Common myeloid progenitor, CD34-positive (primary cell): Measurements from ENCODE around the gene RPP21.

Experiments
- CTCF ChIA-PET: fragments of 350-600 bp; sonication (Branson Sonifier 250); formaldehyde crosslinking; loops from one replicate; lab custom pipeline; 2021; ENCODE audit warnings: antibody characterized with exemption; lab: Charles Lee
- POLR2A ChIA-PET: fragments of 350-600 bp; sonication (Branson Sonifier 250); formaldehyde crosslinking; loops from one replicate; lab custom pipeline; 2021; ENCODE audit warnings: antibody characterized with exemption; lab: Charles Lee
- DNase-seq, 3 donors: peaks; one replicate each; pipeline versions ENCODE4 v3.0.0 to v3.0.0-alpha.2; 2013
- H3K27ac ChIP-seq, 2 experiments: 1 replicate in 1 of 2; 2 replicates in 1 of 2; pipeline ENCODE4 v1.7.0; 2013; ENCODE audit warnings: inconsistent platforms in 2 of 2, low read length in 2 of 2, mild to moderate bottlenecking in 2 of 2, low read depth in 1 of 2, moderate library complexity in 1 of 2; ENCODE audit not compliant: severe bottlenecking in 2 of 2, insufficient read depth in 1 of 2, poor library complexity in 1 of 2
- H3K27me3 ChIP-seq, 5 experiments: replicated peaks in 2 of 5; 1 replicate in 3 of 5; 2 replicates in 2 of 5; pipeline versions ENCODE4 v1.6.1 to v1.7.0; 2013; ENCODE audit warnings: low read length in 4 of 5, mild to moderate bottlenecking in 2 of 5, moderate library complexity in 2 of 5, inconsistent platforms in 1 of 5; ENCODE audit not compliant: insufficient read depth in 5 of 5, control insufficient read depth in 4 of 5
- H3K36me3 ChIP-seq, 4 experiments: 1 replicate in 2 of 4; 2 replicates in 2 of 4; pipeline versions ENCODE4 v1.6.1 to v1.7.0; 2013; ENCODE audit warnings: low read length in 3 of 4, control low read depth in 1 of 4, mild to moderate bottlenecking in 1 of 4; ENCODE audit not compliant: control insufficient read depth in 4 of 4, insufficient read depth in 4 of 4
- H3K4me1 ChIP-seq, 4 experiments: 1 replicate in 3 of 4; 2 replicates in 1 of 4; pipeline versions ENCODE4 v1.6.1 to v1.7.1; 2013; ENCODE audit warnings: low read length in 3 of 4, mild to moderate bottlenecking in 3 of 4, control low read depth in 1 of 4, inconsistent platforms in 1 of 4, moderate library complexity in 1 of 4; ENCODE audit not compliant: control insufficient read depth in 4 of 4, insufficient read depth in 4 of 4; ENCODE audit errors: control extremely low read depth in 1 of 4
- H3K4me3 ChIP-seq, 7 experiments: 1 replicate in 4 of 7; 2 replicates in 3 of 7; pipeline versions ENCODE4 v1.5.1 to v1.7.0; 2013; ENCODE audit warnings: mild to moderate bottlenecking in 7 of 7, low read length in 6 of 7, moderate library complexity in 6 of 7, inconsistent platforms in 2 of 7, low read depth in 2 of 7, control low read depth in 1 of 7; ENCODE audit not compliant: insufficient read depth in 4 of 7, control insufficient read depth in 1 of 7; ENCODE audit errors: extremely low read depth in 1 of 7
- H3K9me3 ChIP-seq, 5 experiments: 1 replicate in 4 of 5; 2 replicates in 1 of 5; pipeline versions ENCODE4 v1.6.1 to v1.7.1; 2013; ENCODE audit warnings: low read length in 4 of 5, mild to moderate bottlenecking in 2 of 5, inconsistent platforms in 1 of 5, low read depth in 1 of 5, moderate library complexity in 1 of 5; ENCODE audit not compliant: control insufficient read depth in 4 of 5, insufficient read depth in 2 of 5; ENCODE audit errors: control extremely low read depth in 1 of 5
- WGBS: methylation state at CpG from one replicate; pipeline ENCODE4 v1.1.5; 2013; ENCODE audit not compliant: insufficient coverage; 5-methylcytosine and 5-hydroxymethylcytosine counted together

The RPP21 gene

DNA sequence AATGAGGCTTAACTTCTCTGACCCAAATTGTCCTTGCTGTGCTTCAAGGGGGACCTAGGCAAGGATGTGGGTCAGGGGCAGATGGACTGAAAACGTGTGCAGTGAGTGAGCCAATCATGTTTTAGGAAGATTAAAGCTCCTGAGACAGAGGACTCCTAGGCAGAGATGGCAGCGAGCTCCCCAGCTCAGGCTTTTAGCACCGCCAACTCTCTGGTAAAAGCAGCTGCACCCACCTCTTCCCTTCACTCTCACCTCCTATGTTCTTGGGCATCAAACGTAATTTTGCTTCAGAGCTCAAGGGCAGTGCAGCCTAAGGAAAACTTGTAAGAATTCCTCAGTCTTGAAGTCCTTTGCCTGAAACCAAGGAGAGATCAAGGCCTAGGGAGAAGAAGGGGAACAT, 10.3 kb downstream of the RPP21 start:
- H3K4me3 ChIP-seq = no peak overlapping the region
- H3K27me3 ChIP-seq = peaks cover 21 to 64% (median 28%) of the 10 kb centered on the region in 5 experiments
- no peak overlapping the region for H3K27ac ChIP-seq
- no peaks in the 10 kb centered on the region for H3K9me3 ChIP-seq
- H3K4me1 ChIP-seq = peaks cover 0 to 8% (median 4%) of the 10 kb centered on the region in 4 experiments
- ChIA-PET POLR2A (no interaction called here), CTCF (interaction anchor here (1.1 kb wide), 1 partner anchor 11 kb away, joined by 5 read pairs; no protein-coding TSS in a partner anchor)
- no peak for DNase-seq
- no peaks in the 10 kb centered on the region for H3K36me3 ChIP-seq
- WGBS = 83% methylated on average over 1 of the region's 4 CpGs

DNA sequence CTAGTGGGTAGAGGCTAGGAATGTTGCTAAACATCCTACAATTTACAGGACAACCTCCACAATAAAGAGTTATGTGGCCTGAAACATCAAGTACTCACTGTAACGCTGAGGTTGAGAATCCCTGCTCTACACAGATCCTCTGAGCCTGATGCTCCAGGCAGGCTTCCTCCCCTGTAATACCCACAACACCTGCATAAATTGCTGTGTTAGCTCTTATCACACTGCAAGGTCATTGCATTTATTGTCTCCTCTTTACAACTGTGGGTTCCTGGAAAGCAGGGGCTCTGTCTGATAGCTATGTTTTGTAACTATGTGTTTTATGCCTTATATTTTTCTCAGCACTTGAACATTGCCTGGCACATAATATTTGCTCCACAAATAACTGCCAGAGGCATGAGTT, 11.6 kb downstream of the RPP21 start:
- peaks cover 0 to 8% (median 4%) of the 10 kb centered on the region in 4 experiments for H3K4me1 ChIP-seq
- ChIA-PET POLR2A (no interaction called here), CTCF (interaction anchor here (1.0 to 1.5 kb wide), 5 partner anchors 10 to 140 kb away, joined by 3 to 6 read pairs (median 5); no protein-coding TSS in a partner anchor)
- peaks cover 28 to 76% (median 34%) of the 10 kb centered on the region in 5 experiments for H3K27me3 ChIP-seq
- H3K27ac ChIP-seq = no peak overlapping the region
- H3K9me3 ChIP-seq = no peaks in the 10 kb centered on the region
- WGBS = 90% methylated on average over 1 of the region's 1 CpG
- no peaks in the 10 kb centered on the region for H3K36me3 ChIP-seq
- H3K4me3 ChIP-seq = no peak overlapping the region
- no peak for DNase-seq

DNA sequence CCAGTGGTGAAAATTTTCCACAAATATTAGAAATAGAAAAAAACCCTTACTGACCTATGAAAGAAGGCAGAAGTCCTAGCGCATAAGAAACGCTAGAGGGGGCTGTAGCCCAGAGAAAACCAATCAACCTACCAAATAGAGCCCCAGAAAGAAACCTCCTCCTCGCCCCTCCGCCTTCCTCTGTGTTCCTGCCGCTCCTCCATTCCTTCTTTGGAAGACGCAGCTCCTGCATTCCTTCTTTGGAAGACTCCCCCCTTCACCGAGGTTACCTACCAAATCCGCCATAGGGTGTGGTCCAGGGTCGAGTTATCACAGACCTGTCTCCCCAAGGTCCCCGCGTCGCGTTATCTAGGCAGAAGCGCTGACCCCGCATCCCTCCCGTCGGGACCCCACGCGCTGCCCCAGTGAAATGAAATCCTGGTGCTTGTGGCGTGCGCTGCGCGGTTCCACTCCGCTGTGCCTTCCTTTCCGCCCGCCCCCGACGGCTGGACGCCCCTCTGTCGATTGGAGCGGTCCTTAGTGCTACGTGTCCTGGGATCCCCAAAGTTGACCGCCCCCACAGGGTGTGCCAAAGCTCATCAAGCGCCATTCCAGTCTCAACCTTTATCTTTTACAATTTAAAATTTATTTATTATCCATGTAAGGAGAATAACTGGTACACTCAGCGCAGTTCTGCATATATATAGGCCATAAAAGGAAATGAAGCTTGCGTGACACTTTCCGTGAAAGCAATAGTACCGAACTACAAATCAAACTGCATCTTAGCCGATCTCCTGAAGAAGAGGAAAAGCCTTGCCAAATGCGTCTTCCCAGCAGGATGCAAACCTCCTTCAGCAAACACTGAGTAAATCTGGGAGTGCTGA, 13.0 kb downstream of the RPP21 start:
- Histone ChIP-seq H3K27ac (no peak overlapping the region), H3K27me3 (peaks cover 29 to 83% (median 39%) of the 10 kb centered on the region in 5 experiments), H3K9me3 (peaks cover 0 to 4% (median 3%) of the 10 kb centered on the region in 5 experiments), H3K4me1 (peaks cover 0 to 8% (median 4%) of the 10 kb centered on the region in 4 experiments), H3K36me3 (no peaks in the 10 kb centered on the region), H3K4me3 (peak overlapping the region in 5 of 7 experiments; percentile 32 to 57 (median 46))
- DNase-seq = peak; percentile 79 to 85 (median 79)
- CTCF ChIA-PET = interaction anchor here (0.9 to 3.5 kb wide), 8 partner anchors 9 to 142 kb away, joined by 3 to 21 read pairs (median 4); no protein-coding TSS in a partner anchor
- WGBS = 2% methylated on average over 36 of the region's 40 CpGs
- POLR2A ChIA-PET = no interaction called here

DNA sequence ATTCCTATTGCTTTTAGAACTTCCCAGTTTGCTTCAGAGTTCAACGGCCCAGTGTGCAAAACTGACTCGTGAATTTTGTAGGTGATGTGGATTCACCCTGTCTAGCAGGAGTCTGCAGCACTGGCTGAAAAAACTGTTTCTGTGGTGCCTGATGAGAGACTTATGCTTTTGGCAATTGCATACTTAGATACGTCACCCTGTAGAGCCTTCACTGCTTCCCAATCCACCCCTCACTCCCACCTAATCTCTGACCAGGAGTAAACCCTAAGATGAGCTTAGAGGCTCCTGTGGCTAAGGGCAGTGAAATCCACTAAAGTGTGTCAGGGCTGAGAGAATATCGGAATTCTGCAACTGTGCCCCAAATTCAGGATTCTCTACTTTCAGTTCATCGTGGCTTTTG, 14.3 kb downstream of the RPP21 start:
- Histone ChIP-seq H3K4me1 (peaks cover 0 to 8% (median 4%) of the 10 kb centered on the region in 4 experiments), H3K36me3 (no peaks in the 10 kb centered on the region), H3K27ac (no peak overlapping the region), H3K4me3 (no peak overlapping the region), H3K27me3 (peaks cover 36 to 90% (median 39%) of the 10 kb centered on the region in 5 experiments), H3K9me3 (peaks cover 0 to 4% (median 3%) of the 10 kb centered on the region in 5 experiments)
- ChIA-PET POLR2A (no interaction called here), CTCF (interaction anchor here (0.7 to 3.5 kb wide), 9 partner anchors 8 to 54 kb away, joined by 3 to 21 read pairs (median 3); no protein-coding TSS in a partner anchor)
- 90% methylated on average over 2 of the region's 5 CpGs for WGBS
- no peak for DNase-seq

DNA sequence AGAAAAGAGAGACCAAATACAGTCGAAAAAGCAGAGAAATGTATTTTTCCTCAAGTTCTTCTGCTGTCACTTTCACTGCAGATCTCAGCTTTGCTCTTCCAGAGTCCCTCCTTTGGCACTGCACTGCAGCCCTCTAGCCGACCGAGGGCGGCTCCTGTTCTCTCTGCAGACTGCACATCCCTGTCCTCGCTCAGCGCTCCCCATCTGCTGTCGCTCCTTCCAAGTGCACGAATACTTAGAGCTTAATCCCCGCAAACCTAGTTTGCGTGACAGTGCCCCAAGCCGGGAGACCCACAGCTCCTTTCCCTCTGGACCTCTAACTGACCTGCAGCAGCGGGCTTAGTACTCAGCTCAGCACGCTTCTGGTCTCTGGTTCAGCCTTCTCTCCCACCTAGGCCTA, 15.2 kb downstream of the RPP21 start:
- 65% methylated on average over 10 of the region's 13 CpGs for WGBS
- ChIA-PET POLR2A (no interaction called here), CTCF (interaction anchor here (1.1 to 3.5 kb wide), 4 partner anchors 13 to 51 kb away, joined by 3 to 21 read pairs (median 4); no protein-coding TSS in a partner anchor)

DNA sequence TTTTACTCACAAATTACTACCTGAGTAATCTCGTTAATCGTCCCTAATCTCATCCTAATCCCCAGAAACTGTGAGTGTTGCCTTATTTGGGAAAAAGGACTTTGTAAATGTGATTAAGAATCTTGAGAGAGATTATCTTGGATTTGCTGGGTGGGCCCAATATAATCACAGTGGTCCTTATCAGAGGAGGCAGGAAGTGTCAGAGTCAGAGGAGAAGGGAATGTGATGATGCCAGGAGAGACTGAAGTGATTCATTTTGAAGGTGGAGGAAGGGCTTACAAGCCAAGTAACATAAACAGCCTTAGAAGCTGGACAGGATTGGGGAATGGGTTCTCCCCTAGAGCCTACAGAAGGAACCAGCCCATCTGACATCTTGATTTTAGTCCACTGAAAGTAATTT, 16.7 kb downstream of the RPP21 start:
- H3K4me1 ChIP-seq = peaks cover 0 to 8% (median 4%) of the 10 kb centered on the region in 4 experiments

More for the DNA sequence above, 15.2 kb downstream of the RPP21 start:
- peaks cover 0 to 4% (median 3%) of the 10 kb centered on the region in 5 experiments for H3K9me3 ChIP-seq
- peaks cover 0 to 8% (median 4%) of the 10 kb centered on the region in 4 experiments for H3K4me1 ChIP-seq
- H3K27ac ChIP-seq = no peak overlapping the region
- H3K27me3 ChIP-seq = peaks cover 36 to 95% (median 40%) of the 10 kb centered on the region in 5 experiments
- no peak for DNase-seq
- H3K4me3 ChIP-seq = no peak overlapping the region
- H3K36me3 ChIP-seq = no peaks in the 10 kb centered on the region

More for the DNA sequence above, 16.7 kb downstream of the RPP21 start:
- Histone ChIP-seq H3K36me3 (no peaks in the 10 kb centered on the region), H3K9me3 (peaks cover 0 to 4% (median 3%) of the 10 kb centered on the region in 5 experiments), H3K4me3 (no peak overlapping the region), H3K27me3 (peaks cover 39 to 98% (median 43%) of the 10 kb centered on the region in 5 experiments), H3K27ac (no peak overlapping the region)
- WGBS = no CpG with 5 or more reads among the region's 2 CpGs
- CTCF ChIA-PET = no interaction called here
- POLR2A ChIA-PET = no interaction called here
- DNase-seq = no peak
